ENCODE measurements around the gene ATXN2.

- TF ChIP-seq, protein P1, sequence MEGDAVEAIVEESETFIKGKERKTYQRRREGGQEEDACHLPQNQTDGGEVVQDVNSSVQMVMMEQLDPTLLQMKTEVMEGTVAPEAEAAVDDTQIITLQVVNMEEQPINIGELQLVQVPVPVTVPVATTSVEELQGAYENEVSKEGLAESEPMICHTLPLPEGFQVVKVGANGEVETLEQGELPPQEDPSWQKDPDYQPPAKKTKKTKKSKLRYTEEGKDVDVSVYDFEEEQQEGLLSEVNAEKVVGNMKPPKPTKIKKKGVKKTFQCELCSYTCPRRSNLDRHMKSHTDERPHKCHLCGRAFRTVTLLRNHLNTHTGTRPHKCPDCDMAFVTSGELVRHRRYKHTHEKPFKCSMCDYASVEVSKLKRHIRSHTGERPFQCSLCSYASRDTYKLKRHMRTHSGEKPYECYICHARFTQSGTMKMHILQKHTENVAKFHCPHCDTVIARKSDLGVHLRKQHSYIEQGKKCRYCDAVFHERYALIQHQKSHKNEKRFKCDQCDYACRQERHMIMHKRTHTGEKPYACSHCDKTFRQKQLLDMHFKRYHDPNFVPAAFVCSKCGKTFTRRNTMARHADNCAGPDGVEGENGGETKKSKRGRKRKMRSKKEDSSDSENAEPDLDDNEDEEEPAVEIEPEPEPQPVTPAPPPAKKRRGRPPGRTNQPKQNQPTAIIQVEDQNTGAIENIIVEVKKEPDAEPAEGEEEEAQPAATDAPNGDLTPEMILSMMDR (IDR thresholded peaks at IDR 0.05): no peak
- TF ChIP-seq EP300 (IDR thresholded peaks at IDR 0.05) (no peak), POLR2A (IDR thresholded peaks at IDR 0.05) (no peak)
These were observed 156.6 kb downstream of the ATXN2 start for GRCh38 chr12:111442301-111443045.
